Smooth muscle cell of bladder (primary cell): Measurements from ENCODE around the gene DERL2. TPM values are rescaled to one million over a fixed set of nuclear protein-coding genes. Genes with fewer than 3 reads are reported as not detected.

Experiments used
- total RNA-seq: library from RNA; depleted of rRNA; stranded (reverse); fragments of >200 nt; gene quantifications from 2 replicates; pipeline ENCODE4 v1.2.3, GENCODE V29; 2014

The DERL2 gene
- total RNA-seq: 22.3 and 27.8 TPM in 2 replicates

DNA sequence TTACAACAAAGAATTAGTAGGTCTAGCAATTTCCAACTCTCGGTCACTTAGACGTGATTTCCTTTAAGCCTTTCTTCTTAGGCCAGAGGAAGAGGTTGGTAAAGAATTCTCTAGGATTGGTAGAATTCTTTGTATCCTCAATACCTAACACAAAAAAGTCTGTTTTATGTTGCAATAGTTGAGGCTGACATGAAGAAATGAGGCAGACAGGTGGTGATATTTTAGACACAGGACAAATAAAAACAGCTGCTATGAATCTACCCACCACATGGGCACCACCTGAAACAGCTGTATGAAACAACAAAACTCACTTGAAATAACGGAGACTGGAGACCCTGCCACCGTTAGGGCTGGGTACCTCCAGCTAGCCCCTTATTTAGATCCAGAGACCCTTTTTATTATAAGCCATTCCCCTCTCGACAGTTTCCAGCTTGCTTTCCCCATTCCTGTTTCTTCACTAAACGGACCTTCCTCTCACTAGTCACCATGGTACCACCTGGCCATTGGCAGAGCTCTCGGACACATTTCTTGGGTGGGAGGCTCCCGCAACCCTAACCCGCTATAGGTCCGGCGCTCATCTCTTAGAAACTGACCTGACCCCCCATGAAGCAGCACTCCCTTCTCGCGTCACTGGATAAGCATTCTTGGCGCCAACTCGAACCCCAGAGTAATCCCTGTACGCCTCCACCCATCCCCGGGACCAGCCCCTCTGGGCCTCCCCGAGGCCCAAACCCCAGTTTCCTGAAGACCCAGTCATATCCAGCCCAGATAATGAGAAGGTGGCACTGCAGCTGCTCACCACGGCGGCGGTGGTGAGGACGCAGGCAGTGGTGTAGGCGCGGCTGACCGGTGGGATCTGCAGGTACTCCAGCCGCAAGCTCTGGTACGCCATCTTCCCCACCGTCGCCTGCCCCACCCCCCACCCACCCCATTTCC lies at the start of gene DERL2:
TSS of gene DERL2 (minus strand) at position 909 of the 936 bp plus-strand sequence. CDS start at position 892, 17 bp downstream.

DNA sequence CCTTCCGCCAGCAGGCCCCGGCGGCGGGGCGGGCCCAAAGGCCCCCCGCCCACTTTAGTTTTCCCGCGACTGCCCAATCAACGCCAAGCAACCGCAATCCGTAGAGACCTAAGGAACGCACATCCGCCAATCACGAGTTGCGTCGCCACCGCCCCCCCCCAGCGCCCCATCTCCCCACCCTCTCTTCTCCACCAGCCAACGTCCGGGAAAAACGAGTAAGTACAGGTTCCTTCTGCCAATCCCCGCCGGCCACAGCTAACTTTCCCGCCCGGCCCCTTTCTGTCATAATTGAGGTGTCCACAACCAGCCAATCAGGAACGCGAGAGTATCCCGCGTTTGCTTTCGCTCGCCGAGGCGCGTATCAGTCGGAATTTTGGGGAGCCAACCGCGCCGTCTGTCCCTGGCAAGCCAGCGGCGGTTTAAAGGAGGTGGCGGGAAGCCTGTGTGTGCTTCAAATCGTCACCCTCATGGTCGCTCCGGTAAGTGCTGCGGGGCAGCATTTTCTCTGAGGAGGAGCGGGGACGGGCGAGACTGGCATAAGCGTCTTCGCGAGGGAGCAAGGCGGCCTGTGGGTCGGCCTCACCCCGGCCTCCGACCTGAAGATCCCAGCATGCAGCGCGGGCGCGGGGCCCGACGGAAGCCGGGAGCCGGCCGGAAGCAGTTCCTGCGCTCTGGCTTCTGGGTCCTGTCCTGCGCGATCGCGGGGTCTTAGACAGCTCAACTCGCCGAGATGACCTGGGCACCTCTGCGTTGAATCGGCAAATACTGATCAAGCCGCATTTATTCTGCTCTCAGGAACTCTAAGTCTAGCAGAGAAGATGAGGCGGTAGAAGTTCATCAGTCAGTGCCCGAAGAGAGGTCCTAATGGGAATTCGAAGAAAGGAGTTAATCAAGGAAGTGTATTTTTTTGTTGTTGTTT lies 487 bp upstream of the DERL2 start, which contains the start of gene MIS12:
TSS of gene MIS12 (plus strand) at position 361 of the 919 bp plus-strand sequence. CDS start 2,297 bp downstream, outside the sequence.

DNA sequence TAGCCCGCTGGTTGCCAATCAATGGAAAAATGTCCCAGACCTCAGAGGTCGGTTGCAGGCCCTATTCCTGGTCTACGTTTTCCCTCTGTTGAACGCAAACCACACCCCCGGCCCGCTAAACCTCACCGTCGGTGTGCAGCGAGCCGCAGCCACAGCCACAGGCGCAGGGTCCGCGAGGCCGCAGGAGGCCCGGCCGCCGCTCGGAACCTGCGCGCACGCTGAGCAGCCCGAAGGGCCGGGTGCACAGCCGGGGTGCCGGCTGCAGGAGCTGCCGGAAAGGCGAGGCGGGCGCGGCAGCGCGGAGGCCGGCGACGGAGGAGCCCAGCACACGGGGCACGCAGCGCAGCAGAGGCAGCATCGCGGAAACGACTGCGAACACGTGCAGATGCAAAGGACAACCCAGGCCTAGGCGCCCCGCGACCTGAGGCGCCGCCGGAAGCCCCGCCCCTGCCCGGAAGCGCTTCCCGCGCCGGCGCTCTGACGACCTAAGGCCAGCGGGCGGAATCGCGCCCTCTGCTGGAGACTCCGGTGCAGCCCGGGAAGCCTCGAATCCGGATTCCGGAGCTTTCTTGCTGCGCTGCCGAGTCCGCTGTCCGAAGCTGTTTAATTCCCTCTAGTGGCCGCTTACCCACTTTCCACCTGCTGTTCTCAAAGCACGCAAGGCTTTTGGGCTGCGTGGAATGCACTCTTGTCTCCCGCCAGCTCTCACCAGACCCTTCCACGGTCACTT lies 47.1 kb downstream of the DERL2 start, which contains the start of gene C1QBP:
TSS of gene C1QBP (minus strand) at position 440 of the 730 bp plus-strand sequence. CDS start at position 358, 82 bp downstream.

Other genes with a start within 250 kb of the DERL2 start
- 33.3 and 43.4 TPM in 2 replicates for gene RABEP1, start 203.9 kb downstream of the DERL2 start, total RNA-seq
- 57.8 and 75.1 TPM in 2 replicates for gene NUP88, start 66.5 kb downstream of the DERL2 start, total RNA-seq
- 35.2 and 45.2 TPM in 2 replicates for gene RPAIN, start 66.0 kb downstream of the DERL2 start, total RNA-seq
- gene C1QBP, start 47.0 kb downstream of the DERL2 start, total RNA-seq: 153 and 207 TPM in 2 replicates
- gene DHX33, start 17.2 kb downstream of the DERL2 start, total RNA-seq: 7.8 and 8.5 TPM in 2 replicates
- gene MIS12, start 388 bp upstream of the DERL2 start, total RNA-seq: 9.5 and 11.1 TPM in 2 replicates
- 19.6 and 26.0 TPM in 2 replicates for gene NLRP1, start 98.3 kb upstream of the DERL2 start, total RNA-seq